GM19240 (cell line): Measurements from ENCODE around the gene WDR37.

Source experiments
- DNase-seq: peaks from one replicate; pipeline ENCODE4 v3.0.0; 2011; ENCODE audit warnings: low spot score; ENCODE audit not compliant: insufficient read length

WDR37 gene

GRCh38 chr10:1070919-1071318 lies 14.7 kb downstream of the WDR37 start:
- DNase-seq: no peak

GRCh38 chr10:1074052-1074747 lies 18.0 kb downstream of the WDR37 start:
- no peak for DNase-seq

GRCh38 chr10:1074748-1075308 lies 18.6 kb downstream of the WDR37 start:
- no peak for DNase-seq

GRCh38 chr10:1078668-1079067 lies 22.5 kb downstream of the WDR37 start:
- no peak for DNase-seq

- DNase-seq: no peak
Measured at GRCh38 chr10:1083581-1083980, 27.4 kb downstream of the WDR37 start.

- DNase-seq: no peak
Measured at GRCh38 chr10:1084011-1084950, 28.1 kb downstream of the WDR37 start.

- no peak for DNase-seq
Measured at GRCh38 chr10:1085258-1085657, 29.1 kb downstream of the WDR37 start.

GRCh38 chr10:1086787-1087186 lies 30.6 kb downstream of the WDR37 start:
- DNase-seq: no peak

GRCh38 chr10:1089017-1089689 lies 33.0 kb downstream of the WDR37 start:
- no peak for DNase-seq

GRCh38 chr10:1090696-1091095 lies 34.5 kb downstream of the WDR37 start:
- DNase-seq: no peak

- no peak for DNase-seq
Measured at GRCh38 chr10:1093696-1094095, 37.5 kb downstream of the WDR37 start.

- no peak for DNase-seq
Measured at GRCh38 chr10:1094112-1095057, 38.2 kb downstream of the WDR37 start.

GRCh38 chr10:1095498-1095897 lies 39.3 kb downstream of the WDR37 start:
- no peak for DNase-seq

GRCh38 chr10:1096287-1096889 lies 40.2 kb downstream of the WDR37 start:
- DNase-seq: no peak

GRCh38 chr10:1097436-1097835 lies 41.3 kb downstream of the WDR37 start:
- no peak for DNase-seq

GRCh38 chr10:1100143-1100542 lies 44.0 kb downstream of the WDR37 start:
- DNase-seq: no peak

- DNase-seq: no peak
Measured at GRCh38 chr10:1100691-1101368, 44.6 kb downstream of the WDR37 start.

GRCh38 chr10:1101946-1102345 lies 45.8 kb downstream of the WDR37 start:
- no peak for DNase-seq

- DNase-seq: no peak
Measured at GRCh38 chr10:1102416-1102815, 46.2 kb downstream of the WDR37 start.

GRCh38 chr10:1102831-1103230 lies 46.6 kb downstream of the WDR37 start:
- DNase-seq: no peak
